Muscle layer of duodenum (tissue), 2 donors: ENCODE data around the gene PPT1.

ENCODE experiments used
- H3K27ac ChIP-seq: one replicate; pipeline ENCODE4 v1.7.0; 2013; ENCODE audit warnings: mild to moderate bottlenecking, low read length
- H3K27me3 ChIP-seq: one replicate; pipeline ENCODE4 v1.7.0; 2013; ENCODE audit warnings: low read depth, mild to moderate bottlenecking, control low read depth, low read length
- H3K36me3 ChIP-seq, 2 donors: one replicate each; pipeline ENCODE4 v1.7.0; 2013; ENCODE audit warnings: low read length in 2 of 2, control low read depth in 1 of 2, mild to moderate bottlenecking in 1 of 2; ENCODE audit not compliant: insufficient read depth in 2 of 2, control insufficient read depth in 1 of 2
- H3K4me1 ChIP-seq, 2 donors: one replicate each; pipeline ENCODE4 v1.7.0; 2013; ENCODE audit warnings: low read length in 2 of 2, mild to moderate bottlenecking in 2 of 2, control low read depth in 1 of 2, moderate library complexity in 1 of 2; ENCODE audit not compliant: insufficient read depth in 2 of 2, control insufficient read depth in 1 of 2
- H3K4me3 ChIP-seq, 2 donors: one replicate each; pipeline ENCODE4 v1.7.0; 2013; ENCODE audit warnings: low read length in 2 of 2, low read depth in 1 of 2, mild to moderate bottlenecking in 1 of 2
- H3K9me3 ChIP-seq, 2 donors: one replicate each; pipeline ENCODE4 v1.7.0; 2013; ENCODE audit warnings: low read length in 2 of 2, control low read depth in 1 of 2, mild to moderate bottlenecking in 1 of 2; ENCODE audit not compliant: control insufficient read depth in 1 of 2
- donor health status: healthy.

The PPT1 gene

GRCh38 chr1:40049725-40050124, 47.3 kb downstream of the PPT1 start:
- Histone ChIP-seq H3K9me3 (no peaks in the 10 kb centered on the region), H3K4me1 (peaks cover 0 to 79% of the 10 kb centered on the region in 2 donors), H3K36me3 (peaks cover 1 to 8% of the 10 kb centered on the region in 2 donors), H3K27ac (peak overlapping the region; percentile 82), H3K27me3 (no peaks in the 10 kb centered on the region), H3K4me3 (peak overlapping the region in 1 of 2 donors; percentile 24)

GRCh38 chr1:40047769-40048168, 49.3 kb downstream of the PPT1 start:
- Histone ChIP-seq H3K4me3 (no peak overlapping the region), H3K36me3 (peaks cover 0 to 8% of the 10 kb centered on the region in 2 donors), H3K27ac (peak overlapping the region; percentile 36), H3K9me3 (no peaks in the 10 kb centered on the region), H3K27me3 (no peaks in the 10 kb centered on the region), H3K4me1 (peaks cover 0 to 82% of the 10 kb centered on the region in 2 donors)

GRCh38 chr1:40047276-40047675, 49.8 kb downstream of the PPT1 start:
- Histone ChIP-seq H3K27ac (peak overlapping the region; percentile 36), H3K9me3 (no peaks in the 10 kb centered on the region), H3K4me3 (no peak overlapping the region), H3K36me3 (peaks cover 0 to 8% of the 10 kb centered on the region in 2 donors), H3K27me3 (no peaks in the 10 kb centered on the region), H3K4me1 (peaks cover 3 to 84% of the 10 kb centered on the region in 2 donors)

GRCh38 chr1:40045766-40046165, 51.3 kb downstream of the PPT1 start:
- Histone ChIP-seq H3K27ac (no peak overlapping the region), H3K4me1 (peaks cover 6 to 81% of the 10 kb centered on the region in 2 donors), H3K36me3 (peaks cover 0 to 7% of the 10 kb centered on the region in 2 donors), H3K27me3 (no peaks in the 10 kb centered on the region), H3K4me3 (no peak overlapping the region), H3K9me3 (no peaks in the 10 kb centered on the region)

- Histone ChIP-seq H3K9me3 (no peaks in the 10 kb centered on the region), H3K27me3 (no peaks in the 10 kb centered on the region), H3K27ac (no peak overlapping the region), H3K4me1 (peaks cover 6 to 76% of the 10 kb centered on the region in 2 donors), H3K4me3 (no peak overlapping the region), H3K36me3 (peaks cover under 1 to 5% of the 10 kb centered on the region in 2 donors)
Measured at GRCh38 chr1:40045182-40045581, 51.9 kb downstream of the PPT1 start.

GRCh38 chr1:40044110-40044509, 52.9 kb downstream of the PPT1 start:
- Histone ChIP-seq H3K27ac (peak overlapping the region; percentile 2), H3K9me3 (no peaks in the 10 kb centered on the region), H3K36me3 (peaks cover 0 to 7% of the 10 kb centered on the region in 2 donors), H3K4me3 (no peak overlapping the region), H3K27me3 (no peaks in the 10 kb centered on the region), H3K4me1 (peaks cover 9 to 68% of the 10 kb centered on the region in 2 donors)

- Histone ChIP-seq H3K27me3 (no peaks in the 10 kb centered on the region), H3K4me3 (peak overlapping the region; percentile 58 to 98), H3K9me3 (no peaks in the 10 kb centered on the region), H3K4me1 (peaks cover 11 to 66% of the 10 kb centered on the region in 2 donors), H3K27ac (peak overlapping the region; percentile 68), H3K36me3 (peaks cover 0 to 7% of the 10 kb centered on the region in 2 donors)
Measured at GRCh38 chr1:40042341-40042740, 54.7 kb downstream of the PPT1 start.

GRCh38 chr1:40041466-40041838, 55.6 kb downstream of the PPT1 start:
- no peaks in the 10 kb centered on the region for H3K9me3 ChIP-seq
- peaks cover 15 to 65% of the 10 kb centered on the region in 2 donors for H3K4me1 ChIP-seq
- peaks cover 0 to 7% of the 10 kb centered on the region in 2 donors for H3K36me3 ChIP-seq
- H3K27me3 ChIP-seq: no peaks in the 10 kb centered on the region
- H3K4me3 ChIP-seq: peak overlapping the region; percentile 98 to 100
- H3K27ac ChIP-seq: peak overlapping the region; percentile 98

- Histone ChIP-seq H3K4me1 (peaks cover 19 to 64% of the 10 kb centered on the region in 2 donors), H3K9me3 (no peaks in the 10 kb centered on the region)
Measured at GRCh38 chr1:40040511-40041465, 56.3 kb downstream of the PPT1 start, which contains the start of gene CAP1. Gene CAP1, plus strand, starts transcription at chr1:40040729. Its CDS starts 18,618 bp downstream, at chr1:40059347.

GRCh38 chr1:40039757-40040510, 57.1 kb downstream of the PPT1 start:
- Histone ChIP-seq H3K27me3 (no peaks in the 10 kb centered on the region), H3K9me3 (no peaks in the 10 kb centered on the region), H3K4me1 (peaks cover 22 to 65% of the 10 kb centered on the region in 2 donors), H3K27ac (peak overlapping the region; percentile 100), H3K4me3 (peak overlapping the region; percentile 93 to 98), H3K36me3 (peaks cover 0 to 7% of the 10 kb centered on the region in 2 donors)

More at GRCh38 chr1:40040511-40041465, 56.3 kb downstream of the PPT1 start, which contains the start of gene CAP1:
- Histone ChIP-seq H3K27me3 (no peaks in the 10 kb centered on the region), H3K4me3 (peak within 1 kb of the TSS; percentile 98 to 100), H3K27ac (peak within 1 kb of the TSS; percentile 100), H3K36me3 (peaks cover 0 to 7% of the 10 kb centered on the region in 2 donors)

- peak overlapping the region; percentile 93 to 98 for H3K4me3 ChIP-seq
- peaks cover 28 to 60% of the 10 kb centered on the region in 2 donors for H3K4me1 ChIP-seq
Measured at GRCh38 chr1:40039245-40039756, 57.8 kb downstream of the PPT1 start.

More at GRCh38 chr1:40039245-40039756, 57.8 kb downstream of the PPT1 start:
- Histone ChIP-seq H3K27ac (peak overlapping the region; percentile 100), H3K36me3 (peaks cover 0 to 7% of the 10 kb centered on the region in 2 donors), H3K27me3 (no peaks in the 10 kb centered on the region), H3K9me3 (no peaks in the 10 kb centered on the region)
